IMR-90 (cell line): Measurements from ENCODE around the gene PPP1R15A. TPM values are rescaled to one million over a fixed set of nuclear protein-coding genes. Genes with fewer than 3 reads are reported as not detected.

Source experiments
- ATAC-seq: fragments of 200-7000 bp; cut with Tn5 transposase; 2 replicates; pipeline ENCODE4 v1.9.1; 2020; ENCODE audit warnings: low read depth, mild to moderate bottlenecking, moderate library complexity
- BruUV-seq: library from RNA; stranded (reverse); fragments of 400-500 nt; replicated peaks from 2 replicates; lab custom pipeline; 2021; lab: Mats Ljungman, UMichigan
- CTCF ChIA-PET: fragments of 300-600 bp; formaldehyde crosslinking; extraction: SDS; loops from one replicate; lab custom pipeline; 2021; ENCODE audit warnings: antibody characterized with exemption; lab: Yijun Ruan, JAX
- POLR2A ChIA-PET: fragments of 300-600 bp; sonication (Branson Sonifier 250); formaldehyde crosslinking; loops from one replicate; lab custom pipeline; 2022; ENCODE audit warnings: antibody characterized with exemption; ENCODE audit not compliant: unreplicated experiment; lab: Charles Lee
- DNase-seq: peaks from one replicate; pipeline ENCODE4 v3.0.0; 2013
- H2AFZ ChIP-seq: replicated peaks from 2 replicates; pipeline ENCODE3; 2013; ENCODE audit warnings: low read length, mild to moderate bottlenecking; ENCODE audit not compliant: poor library complexity
- H2AK5ac ChIP-seq: 2 replicates; pipeline ENCODE4 v1.6.1; 2013; ENCODE audit warnings: low read depth, low read length, inconsistent platforms
- H2AK9ac ChIP-seq: replicated peaks from 2 replicates; pipeline ENCODE3; 2013; ENCODE audit warnings: mild to moderate bottlenecking, low read depth, low read length, moderate library complexity; ENCODE audit not compliant: poor library complexity
- H2BK120ac ChIP-seq: 2 replicates; pipeline ENCODE4 v1.6.1; 2013; ENCODE audit warnings: low read depth, low read length, inconsistent platforms
- H2BK15ac ChIP-seq: 3 replicates; pipeline ENCODE4 v1.6.1; 2013; ENCODE audit warnings: low read depth, low read length, inconsistent platforms
- H2BK20ac ChIP-seq: 2 replicates; pipeline ENCODE4 v1.6.1; 2013; ENCODE audit warnings: low read depth, mild to moderate bottlenecking, inconsistent platforms, low read length, moderate library complexity
- H2BK5ac ChIP-seq: 2 replicates; pipeline ENCODE4 v1.6.1; 2013; ENCODE audit warnings: mild to moderate bottlenecking, low read depth, low read length, inconsistent platforms; ENCODE audit not compliant: poor library complexity, severe bottlenecking
- H3K14ac ChIP-seq: replicated peaks from 2 replicates; pipeline ENCODE4 v1.6.1; 2013; ENCODE audit warnings: low read depth, low read length, inconsistent platforms
- H3K18ac ChIP-seq: 2 replicates; pipeline ENCODE4 v1.6.1; 2013; ENCODE audit warnings: low read depth, low read length, control low read depth
- H3K23ac ChIP-seq: 2 replicates; pipeline ENCODE4 v1.6.1; 2013; ENCODE audit warnings: low read depth, low read length, inconsistent platforms
- H3K27ac ChIP-seq: 2 replicates; pipeline ENCODE4 v1.5.1; 2013; ENCODE audit warnings: mild to moderate bottlenecking, control low read depth, low read length; ENCODE audit not compliant: insufficient read depth
- H3K27me3 ChIP-seq: 2 replicates; pipeline ENCODE4 v1.6.1; 2013; ENCODE audit warnings: low read length; ENCODE audit not compliant: control insufficient read depth, insufficient read depth
- H3K36me3 ChIP-seq: 2 replicates; pipeline ENCODE4 v1.6.1; 2013; ENCODE audit warnings: low read length, mixed read lengths; ENCODE audit not compliant: control insufficient read depth, insufficient read depth
- H3K4ac ChIP-seq: 2 replicates; pipeline ENCODE4 v1.6.1; 2013; ENCODE audit warnings: low read depth, low read length, inconsistent platforms
- H3K4me1 ChIP-seq: 2 replicates; pipeline ENCODE4 v1.6.1; 2013; ENCODE audit warnings: low read length, mixed read lengths; ENCODE audit not compliant: control insufficient read depth, insufficient read depth
- H3K4me2 ChIP-seq: 2 replicates; pipeline ENCODE4 v1.6.1; 2013; ENCODE audit warnings: low read depth, mild to moderate bottlenecking, control low read depth, low read length, moderate library complexity
- H3K4me3 ChIP-seq: 2 replicates; pipeline ENCODE4 v1.5.1; 2013; ENCODE audit warnings: low read depth, mild to moderate bottlenecking, control low read depth, low read length, moderate library complexity; ENCODE audit not compliant: insufficient read depth
- H3K56ac ChIP-seq: 2 replicates; pipeline ENCODE4 v1.6.1; 2013; ENCODE audit warnings: low read length, inconsistent platforms; ENCODE audit not compliant: insufficient read depth; ENCODE audit errors: extremely low read depth
- H3K79me1 ChIP-seq, 2 experiments: 2 replicates each; pipeline ENCODE4 v1.6.1; 2013; ENCODE audit warnings: low read length in 2 of 2, inconsistent platforms in 1 of 2, low read depth in 1 of 2
- H3K9ac ChIP-seq: 2 replicates; pipeline ENCODE4 v1.6.1; 2013; ENCODE audit warnings: low read depth, low read length, control low read depth
- H3K9me1 ChIP-seq: 2 replicates; pipeline ENCODE4 v1.6.1; 2013; ENCODE audit warnings: low read length, inconsistent platforms; ENCODE audit not compliant: insufficient read depth
- H3K9me3 ChIP-seq: 2 replicates; pipeline ENCODE4 v1.6.1; 2013; ENCODE audit warnings: low read length; ENCODE audit not compliant: control insufficient read depth, insufficient read depth
- H4K20me1 ChIP-seq: 2 replicates; pipeline ENCODE4 v1.6.1; 2013; ENCODE audit warnings: low read length, inconsistent platforms; ENCODE audit not compliant: insufficient read depth
- H4K5ac ChIP-seq: 2 replicates; pipeline ENCODE4 v1.6.1; 2013; ENCODE audit warnings: mild to moderate bottlenecking, low read depth, low read length, control low read depth
- H4K8ac ChIP-seq, 2 experiments: 2 replicates each; pipeline ENCODE4 v1.6.1; 2013; ENCODE audit warnings: low read depth in 2 of 2, low read length in 2 of 2, control low read depth in 1 of 2, inconsistent platforms in 1 of 2
- H4K91ac ChIP-seq: 2 replicates; pipeline ENCODE4 v1.6.1; 2013; ENCODE audit warnings: low read depth, low read length, inconsistent platforms; ENCODE audit not compliant: insufficient read depth
- BHLHE40 ChIP-seq: fragments of 150-350 bp; IDR thresholded peaks from 2 replicates; pipeline ENCODE4 v1.6.1; 2016; ENCODE audit warnings: mild to moderate bottlenecking, low read depth, low read length
- CEBPB ChIP-seq: IDR thresholded peaks from 2 replicates; pipeline ENCODE4 v1.6.1; 2012; ENCODE audit warnings: low read depth, low read length, improper control_type of control experiment
- CHD1 ChIP-seq: IDR thresholded peaks from 2 replicates; pipeline ENCODE4 v1.6.1; 2012; ENCODE audit warnings: low read depth, low read length, improper control_type of control experiment
- FOS ChIP-seq: fragments of 150-350 bp; IDR thresholded peaks from 2 replicates; pipeline ENCODE4 v1.6.1; 2016; ENCODE audit warnings: low read depth, low read length
- MAFK ChIP-seq: IDR thresholded peaks from 2 replicates; pipeline ENCODE4 v1.6.1; 2012; ENCODE audit warnings: low read depth, low read length, improper control_type of control experiment
- MXI1 ChIP-seq: IDR thresholded peaks from 2 replicates; pipeline ENCODE4 v1.6.1; 2012; ENCODE audit warnings: low read depth, mild to moderate bottlenecking, low read length, moderate library complexity, borderline replicate concordance
- NFE2L2 ChIP-seq: fragments of 150-350 bp; IDR thresholded peaks from 2 replicates; pipeline ENCODE4 v1.6.1; 2016; ENCODE audit warnings: low read depth, mild to moderate bottlenecking, low read length
- POLR2A ChIP-seq: IDR thresholded peaks from 2 replicates; pipeline ENCODE4 v1.6.1; 2012; ENCODE audit warnings: mild to moderate bottlenecking, low read depth, low read length
- RAD21 ChIP-seq: IDR thresholded peaks from 2 replicates; pipeline ENCODE4 v1.6.1; 2012; ENCODE audit warnings: low read length, improper control_type of control experiment
- RCOR1 ChIP-seq: IDR thresholded peaks from 2 replicates; pipeline ENCODE4 v1.6.1; 2012; ENCODE audit warnings: mild to moderate bottlenecking, low read length, improper control_type of control experiment; ENCODE audit not compliant: insufficient replicate concordance
- RFX5 ChIP-seq: IDR thresholded peaks from 2 replicates; pipeline ENCODE4 v1.8.0; 2012; ENCODE audit warnings: low read depth, mild to moderate bottlenecking, low read length, moderate library complexity
- SMC3 ChIP-seq: fragments of 150-350 bp; IDR thresholded peaks from 2 replicates; pipeline ENCODE4 v1.6.1; 2016; ENCODE audit warnings: low read depth, mild to moderate bottlenecking, antibody characterized with exemption, low read length, moderate library complexity
- WGBS, 2 experiments: methylation state at CpG; one replicate each; pipeline versions ENCODE4 v1.1.5 to v1.1.7; 2013; ENCODE audit warnings: missing lambda C conversion rate in 2 of 2; ENCODE audit not compliant: insufficient read length in 1 of 2; ENCODE audit errors: extremely low coverage in 2 of 2; 5-methylcytosine and 5-hydroxymethylcytosine counted together
- dilution Hi-C: fragments of 300-500 bp; cut with HindIII; formaldehyde crosslinking; loops from one replicate; pipeline ENCODE4 v1.14.3; 2018; ENCODE audit warnings: low sequenced_read_pairs; ENCODE audit not compliant: unreplicated experiment
- in situ Hi-C: fragments of 300-500 bp; cut with MboI; formaldehyde crosslinking; loops from 3 replicates; pipeline ENCODE4 v1.14.3; 2019; ENCODE audit warnings: low sequenced_read_pairs, inconsistent platforms, mixed read lengths
- intact Hi-C: fragments of 100-400 bp; cut with micrococcal nuclease; formaldehyde crosslinking; loops from 2 replicates; pipeline ENCODE4 v1.10.0; 2022
- polyA plus RNA-seq, 3 experiments: library from polyadenylated mRNA; depleted of rRNA; stranded (reverse); fragments of >200 nt; gene quantifications; 2 replicates each; pipeline ENCODE4 v1.2.3, GENCODE V29; 2012; ENCODE audit warnings: low replicate concordance in 1 of 3
- total RNA-seq: library from RNA; depleted of rRNA; stranded (reverse); fragments of >200 nt; gene quantifications from 2 replicates; pipeline ENCODE4 v1.2.3, GENCODE V29; 2012
- TF ChIP-seq, protein P1 (sequence below): conservative IDR thresholded peaks from 2 replicates; pipeline ENCODE4 v1.5.1; 2012; ENCODE audit warnings: mild to moderate bottlenecking, low read depth, low read length, improper control_type of control experiment
- TF ChIP-seq, protein P2 (sequence below): fragments of 150-350 bp; IDR thresholded peaks from 2 replicates; pipeline ENCODE4 v1.6.1; 2016; ENCODE audit warnings: low read depth, mild to moderate bottlenecking, low read length, moderate library complexity, borderline replicate concordance
- TF ChIP-seq, protein P3 (sequence below): fragments of 150-350 bp; IDR thresholded peaks from 2 replicates; pipeline ENCODE4 v1.6.1; 2017; ENCODE audit warnings: mild to moderate bottlenecking, antibody characterized with exemption, low read length, low read depth

Gene PPP1R15A
- total and polyA plus RNA-seq, 2 of the 4 experiments (the other 2 are of a cell fraction): 26.7 to 87.7 TPM

DNA sequence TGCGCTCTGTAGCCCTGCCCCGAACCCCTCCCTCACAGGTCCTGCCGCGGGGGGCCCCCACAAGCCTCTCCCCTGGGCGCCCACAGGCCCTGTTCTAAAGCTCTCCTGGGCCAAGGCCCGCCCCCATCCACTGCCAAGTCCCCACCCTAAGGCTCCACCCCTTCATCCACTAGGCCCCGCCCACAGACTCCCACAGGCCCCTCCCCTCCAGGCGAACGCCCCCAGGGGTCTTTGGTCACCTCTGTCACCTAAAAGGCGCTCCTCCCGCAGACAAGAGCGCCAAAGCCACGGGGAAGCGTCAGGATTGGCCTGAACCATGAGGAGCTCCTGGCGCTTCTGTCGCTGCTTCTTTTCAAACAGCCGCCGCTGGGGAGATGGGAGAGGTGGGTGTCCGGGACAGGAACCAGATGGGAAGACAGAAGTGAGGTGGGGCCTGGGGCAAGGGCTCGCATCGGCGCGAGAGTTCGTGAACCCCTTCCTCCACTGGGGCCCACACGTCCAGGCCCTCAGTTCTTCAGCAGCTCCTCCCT, 24.0 kb downstream of the PPP1R15A start (continued):
- no peak for TF ChIP-seq RFX5

DNA sequence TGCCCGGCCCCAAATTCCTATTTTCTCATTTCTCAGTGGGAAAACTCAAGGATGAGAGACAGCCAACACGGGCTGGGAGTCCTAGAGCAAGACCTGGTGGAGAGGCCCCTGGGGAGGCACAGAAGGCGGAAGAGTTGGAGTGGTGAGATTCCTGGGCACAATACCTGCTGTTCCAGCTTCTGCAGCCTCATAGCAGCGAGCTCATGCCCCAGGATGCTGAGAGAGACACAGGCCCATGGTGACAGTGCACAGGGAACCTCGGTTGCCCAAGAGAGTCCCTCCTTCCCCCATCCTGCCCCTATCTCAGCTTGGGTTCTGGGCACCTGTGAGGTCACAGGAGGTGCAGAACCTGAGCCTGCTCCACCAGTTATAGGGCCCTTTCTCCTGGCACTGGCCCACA, 25.0 kb downstream of the PPP1R15A start:
- no peak overlapping the region for H2AFZ ChIP-seq
- H3K23ac ChIP-seq: no peak overlapping the region
- no peak overlapping the region for H2AK9ac ChIP-seq
- 83% methylated on average over 2 of the region's 5 CpGs; no CpG with 5 or more reads in 1 of the 2 experiments for WGBS, 2 experiments
- no peaks in the 10 kb centered on the region for H3K9me3 ChIP-seq
- no peak overlapping the region for H2BK5ac ChIP-seq
- intact Hi-C loops (no loop called here), in situ Hi-C loops (no loop called here), dilution Hi-C loops (no loop called here)
- H3K18ac ChIP-seq: no peak overlapping the region
- H3K9me1 ChIP-seq: peaks cover 6% of the 10 kb centered on the region
- H3K9ac ChIP-seq: no peak overlapping the region
- no peak for ATAC-seq
- H3K36me3 ChIP-seq: peaks cover 3% of the 10 kb centered on the region
- no peak overlapping the region for H3K56ac ChIP-seq
- no peak overlapping the region for H3K27ac ChIP-seq
- no peak overlapping the region for H2BK20ac ChIP-seq
- H4K5ac ChIP-seq: no peak overlapping the region
- DNase-seq: no peak
- CTCF ChIA-PET: no interaction called here
- H4K91ac ChIP-seq: no peak overlapping the region
- peaks cover 11 to 19% of the 10 kb centered on the region in 2 experiments for H3K79me1 ChIP-seq
- no peak overlapping the region for H4K8ac ChIP-seq
- POLR2A ChIA-PET: interaction anchor here (1.4 kb wide), 1 partner anchor 22 kb away, joined by 3 read pairs; no protein-coding TSS in a partner anchor
- no peak overlapping the region for H2AK5ac ChIP-seq
- H3K4ac ChIP-seq: no peak overlapping the region
- H3K4me2 ChIP-seq: no peak overlapping the region
- peaks cover 2% of the 10 kb centered on the region; the same call in 1 of the 2 replicates for H3K4me1 ChIP-seq
- H2BK120ac ChIP-seq: no peak overlapping the region
- no peak overlapping the region for H2BK15ac ChIP-seq
- no peaks in the 10 kb centered on the region for H4K20me1 ChIP-seq
- H3K4me3 ChIP-seq: no peak overlapping the region
- no peak overlapping the region for H3K14ac ChIP-seq
- no TSS peak for BruUV-seq
- 0 out of 2 replicates have a peak, but pooled peaks cover 2% of the 10 kb centered on the region for H3K27me3 ChIP-seq
- TF ChIP-seq SMC3 (no peak), RCOR1 (no peak), POLR2A (no peak), BHLHE40 (no peak), NFE2L2 (no peak), CEBPB (no peak), MAFK (no peak), RAD21 (no peak), CHD1 (no peak), MXI1 (no peak), FOS (no peak)
- TF ChIP-seq, protein P1, sequence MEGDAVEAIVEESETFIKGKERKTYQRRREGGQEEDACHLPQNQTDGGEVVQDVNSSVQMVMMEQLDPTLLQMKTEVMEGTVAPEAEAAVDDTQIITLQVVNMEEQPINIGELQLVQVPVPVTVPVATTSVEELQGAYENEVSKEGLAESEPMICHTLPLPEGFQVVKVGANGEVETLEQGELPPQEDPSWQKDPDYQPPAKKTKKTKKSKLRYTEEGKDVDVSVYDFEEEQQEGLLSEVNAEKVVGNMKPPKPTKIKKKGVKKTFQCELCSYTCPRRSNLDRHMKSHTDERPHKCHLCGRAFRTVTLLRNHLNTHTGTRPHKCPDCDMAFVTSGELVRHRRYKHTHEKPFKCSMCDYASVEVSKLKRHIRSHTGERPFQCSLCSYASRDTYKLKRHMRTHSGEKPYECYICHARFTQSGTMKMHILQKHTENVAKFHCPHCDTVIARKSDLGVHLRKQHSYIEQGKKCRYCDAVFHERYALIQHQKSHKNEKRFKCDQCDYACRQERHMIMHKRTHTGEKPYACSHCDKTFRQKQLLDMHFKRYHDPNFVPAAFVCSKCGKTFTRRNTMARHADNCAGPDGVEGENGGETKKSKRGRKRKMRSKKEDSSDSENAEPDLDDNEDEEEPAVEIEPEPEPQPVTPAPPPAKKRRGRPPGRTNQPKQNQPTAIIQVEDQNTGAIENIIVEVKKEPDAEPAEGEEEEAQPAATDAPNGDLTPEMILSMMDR: no peak
- TF ChIP-seq, protein P2, sequence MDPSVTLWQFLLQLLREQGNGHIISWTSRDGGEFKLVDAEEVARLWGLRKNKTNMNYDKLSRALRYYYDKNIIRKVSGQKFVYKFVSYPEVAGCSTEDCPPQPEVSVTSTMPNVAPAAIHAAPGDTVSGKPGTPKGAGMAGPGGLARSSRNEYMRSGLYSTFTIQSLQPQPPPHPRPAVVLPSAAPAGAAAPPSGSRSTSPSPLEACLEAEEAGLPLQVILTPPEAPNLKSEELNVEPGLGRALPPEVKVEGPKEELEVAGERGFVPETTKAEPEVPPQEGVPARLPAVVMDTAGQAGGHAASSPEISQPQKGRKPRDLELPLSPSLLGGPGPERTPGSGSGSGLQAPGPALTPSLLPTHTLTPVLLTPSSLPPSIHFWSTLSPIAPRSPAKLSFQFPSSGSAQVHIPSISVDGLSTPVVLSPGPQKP: no peak
- TF ChIP-seq, protein P3, sequence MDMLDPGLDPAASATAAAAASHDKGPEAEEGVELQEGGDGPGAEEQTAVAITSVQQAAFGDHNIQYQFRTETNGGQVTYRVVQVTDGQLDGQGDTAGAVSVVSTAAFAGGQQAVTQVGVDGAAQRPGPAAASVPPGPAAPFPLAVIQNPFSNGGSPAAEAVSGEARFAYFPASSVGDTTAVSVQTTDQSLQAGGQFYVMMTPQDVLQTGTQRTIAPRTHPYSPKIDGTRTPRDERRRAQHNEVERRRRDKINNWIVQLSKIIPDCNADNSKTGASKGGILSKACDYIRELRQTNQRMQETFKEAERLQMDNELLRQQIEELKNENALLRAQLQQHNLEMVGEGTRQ: no peak
